Panc1 (cell line): ENCODE results near the gene SCAMP3.

Experiments
- POLR2AphosphoS5 ChIP-seq: IDR thresholded peaks from 2 replicates; pipeline ENCODE4 v1.6.1; 2012; ENCODE audit warnings: mild to moderate bottlenecking, low read depth, low read length, moderate library complexity
- SIN3A ChIP-seq: IDR thresholded peaks from 2 replicates; pipeline ENCODE4 v1.6.1; 2012; ENCODE audit warnings: low read depth, mild to moderate bottlenecking, low read length, moderate library complexity, borderline replicate concordance; ENCODE audit not compliant: insufficient read depth
- TCF7L2 ChIP-seq: IDR thresholded peaks from 2 replicates; pipeline ENCODE4 v1.6.1; 2011; ENCODE audit warnings: mild to moderate bottlenecking, low read depth, low read length, inconsistent platforms
- TF ChIP-seq, protein P1 (sequence below): fragments of 450-650 bp; IDR thresholded peaks from 2 replicates; pipeline ENCODE4 v1.5.1; 2017; ENCODE audit warnings: mild to moderate bottlenecking
- TF ChIP-seq, protein P2 (sequence below), 2 experiments: IDR thresholded peaks; 2 replicates each; pipeline ENCODE4 v1.6.1; 2011 to 2012; ENCODE audit warnings: low read depth in 2 of 2, control low read depth in 1 of 2, low read length in 1 of 2, mild to moderate bottlenecking in 1 of 2, moderate library complexity in 1 of 2; ENCODE audit not compliant: insufficient read depth in 1 of 2

GRCh38 chr1:155219592-155220031 is 42.5 kb downstream of the SCAMP3 start:
- TF ChIP-seq, protein P1, sequence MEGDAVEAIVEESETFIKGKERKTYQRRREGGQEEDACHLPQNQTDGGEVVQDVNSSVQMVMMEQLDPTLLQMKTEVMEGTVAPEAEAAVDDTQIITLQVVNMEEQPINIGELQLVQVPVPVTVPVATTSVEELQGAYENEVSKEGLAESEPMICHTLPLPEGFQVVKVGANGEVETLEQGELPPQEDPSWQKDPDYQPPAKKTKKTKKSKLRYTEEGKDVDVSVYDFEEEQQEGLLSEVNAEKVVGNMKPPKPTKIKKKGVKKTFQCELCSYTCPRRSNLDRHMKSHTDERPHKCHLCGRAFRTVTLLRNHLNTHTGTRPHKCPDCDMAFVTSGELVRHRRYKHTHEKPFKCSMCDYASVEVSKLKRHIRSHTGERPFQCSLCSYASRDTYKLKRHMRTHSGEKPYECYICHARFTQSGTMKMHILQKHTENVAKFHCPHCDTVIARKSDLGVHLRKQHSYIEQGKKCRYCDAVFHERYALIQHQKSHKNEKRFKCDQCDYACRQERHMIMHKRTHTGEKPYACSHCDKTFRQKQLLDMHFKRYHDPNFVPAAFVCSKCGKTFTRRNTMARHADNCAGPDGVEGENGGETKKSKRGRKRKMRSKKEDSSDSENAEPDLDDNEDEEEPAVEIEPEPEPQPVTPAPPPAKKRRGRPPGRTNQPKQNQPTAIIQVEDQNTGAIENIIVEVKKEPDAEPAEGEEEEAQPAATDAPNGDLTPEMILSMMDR: no peak
- TF ChIP-seq, protein P2, sequence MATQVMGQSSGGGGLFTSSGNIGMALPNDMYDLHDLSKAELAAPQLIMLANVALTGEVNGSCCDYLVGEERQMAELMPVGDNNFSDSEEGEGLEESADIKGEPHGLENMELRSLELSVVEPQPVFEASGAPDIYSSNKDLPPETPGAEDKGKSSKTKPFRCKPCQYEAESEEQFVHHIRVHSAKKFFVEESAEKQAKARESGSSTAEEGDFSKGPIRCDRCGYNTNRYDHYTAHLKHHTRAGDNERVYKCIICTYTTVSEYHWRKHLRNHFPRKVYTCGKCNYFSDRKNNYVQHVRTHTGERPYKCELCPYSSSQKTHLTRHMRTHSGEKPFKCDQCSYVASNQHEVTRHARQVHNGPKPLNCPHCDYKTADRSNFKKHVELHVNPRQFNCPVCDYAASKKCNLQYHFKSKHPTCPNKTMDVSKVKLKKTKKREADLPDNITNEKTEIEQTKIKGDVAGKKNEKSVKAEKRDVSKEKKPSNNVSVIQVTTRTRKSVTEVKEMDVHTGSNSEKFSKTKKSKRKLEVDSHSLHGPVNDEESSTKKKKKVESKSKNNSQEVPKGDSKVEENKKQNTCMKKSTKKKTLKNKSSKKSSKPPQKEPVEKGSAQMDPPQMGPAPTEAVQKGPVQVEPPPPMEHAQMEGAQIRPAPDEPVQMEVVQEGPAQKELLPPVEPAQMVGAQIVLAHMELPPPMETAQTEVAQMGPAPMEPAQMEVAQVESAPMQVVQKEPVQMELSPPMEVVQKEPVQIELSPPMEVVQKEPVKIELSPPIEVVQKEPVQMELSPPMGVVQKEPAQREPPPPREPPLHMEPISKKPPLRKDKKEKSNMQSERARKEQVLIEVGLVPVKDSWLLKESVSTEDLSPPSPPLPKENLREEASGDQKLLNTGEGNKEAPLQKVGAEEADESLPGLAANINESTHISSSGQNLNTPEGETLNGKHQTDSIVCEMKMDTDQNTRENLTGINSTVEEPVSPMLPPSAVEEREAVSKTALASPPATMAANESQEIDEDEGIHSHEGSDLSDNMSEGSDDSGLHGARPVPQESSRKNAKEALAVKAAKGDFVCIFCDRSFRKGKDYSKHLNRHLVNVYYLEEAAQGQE (IDR thresholded peaks at IDR 0.05; ENCODE audit: insufficient read depth in 1 of 2, low read depth in 2 of 2, low read length in 1 of 2): no peak
- TF ChIP-seq POLR2AphosphoS5 (no peak), TCF7L2 (no peak), SIN3A (no peak)
